Brain microvascular endothelial cell (primary cell): Measurements from ENCODE around the gene IGFALS.

ENCODE experiments used
- DNase-seq: peaks from one replicate; pipeline ENCODE4 v3.0.0-alpha.2; 2020
- H3K27ac ChIP-seq: fragments of 250-450 bp; sonication (Bioruptor Pico); 2 replicates; pipeline ENCODE4 v1.5.1; 2020; ENCODE audit warnings: mild to moderate bottlenecking, moderate library complexity
- H3K27me3 ChIP-seq: fragments of 250-450 bp; sonication (Bioruptor Pico); replicated peaks from 2 replicates; pipeline ENCODE4 v1.5.1; 2020; ENCODE audit warnings: mild to moderate bottlenecking
- H3K36me3 ChIP-seq: fragments of 250-450 bp; sonication (Bioruptor Pico); replicated peaks from 2 replicates; pipeline ENCODE4 v1.5.1; 2020; ENCODE audit warnings: mild to moderate bottlenecking
- H3K4me3 ChIP-seq: 2 replicates; pipeline ENCODE4 v1.5.1; 2011; ENCODE audit warnings: low read depth, mild to moderate bottlenecking, control low read depth, low read length, moderate library complexity
- CTCF ChIP-seq: IDR thresholded peaks from 2 replicates; pipeline ENCODE4 v1.5.1; 2011; ENCODE audit warnings: low read depth, mild to moderate bottlenecking, moderate library complexity, low read length, control low read depth, inconsistent platforms; ENCODE audit errors: missing control alignments
- in situ Hi-C: cut with HindIII; loops from 2 replicates; pipeline ENCODE4 v1.10.0; 2017; ENCODE audit warnings: low sequenced_read_pairs, low pct_ligation_motif_present

The IGFALS gene

DNA sequence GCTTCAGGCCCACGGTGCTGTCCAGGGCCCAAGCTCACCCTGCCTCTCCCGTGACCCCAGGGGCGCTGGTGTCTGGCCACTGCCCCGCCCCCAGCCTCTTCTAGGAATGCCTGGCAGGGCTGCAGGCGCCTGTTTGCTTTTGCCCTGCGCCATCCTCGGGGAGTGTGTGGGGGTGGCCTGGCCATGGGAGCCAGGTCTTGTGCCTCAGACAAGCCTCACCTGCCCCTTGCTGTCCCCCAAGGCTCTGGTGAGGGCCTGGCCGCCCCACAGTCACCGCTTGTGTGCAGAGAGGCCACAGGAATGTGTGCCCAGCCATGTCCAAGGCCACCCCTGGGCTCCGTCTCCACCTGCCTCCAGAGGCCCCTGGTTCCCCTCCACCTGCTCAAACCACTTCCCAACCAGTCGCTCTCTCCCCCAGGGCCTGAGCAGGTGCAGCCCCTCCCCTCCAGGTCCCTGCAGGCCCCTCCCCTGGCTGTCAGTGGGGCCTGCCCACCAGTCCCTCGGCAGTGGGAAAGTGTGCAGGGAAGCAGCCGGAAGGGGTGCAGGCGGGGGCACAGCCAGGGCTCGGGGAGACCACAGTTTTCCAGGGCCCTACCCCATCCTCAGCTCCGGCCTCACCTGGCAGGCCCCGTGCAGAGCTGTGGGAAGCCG is 841 bp upstream of the IGFALS start:
- Histone ChIP-seq H3K27me3 (no peaks in the 10 kb centered on the region), H3K4me3 (no peak overlapping the region), H3K27ac (no peak overlapping the region), H3K36me3 (peaks cover 4% of the 10 kb centered on the region)
- DNase-seq, result no peak
- in situ Hi-C loops, result no loop called here
- TF ChIP-seq CTCF, result no peak

DNA sequence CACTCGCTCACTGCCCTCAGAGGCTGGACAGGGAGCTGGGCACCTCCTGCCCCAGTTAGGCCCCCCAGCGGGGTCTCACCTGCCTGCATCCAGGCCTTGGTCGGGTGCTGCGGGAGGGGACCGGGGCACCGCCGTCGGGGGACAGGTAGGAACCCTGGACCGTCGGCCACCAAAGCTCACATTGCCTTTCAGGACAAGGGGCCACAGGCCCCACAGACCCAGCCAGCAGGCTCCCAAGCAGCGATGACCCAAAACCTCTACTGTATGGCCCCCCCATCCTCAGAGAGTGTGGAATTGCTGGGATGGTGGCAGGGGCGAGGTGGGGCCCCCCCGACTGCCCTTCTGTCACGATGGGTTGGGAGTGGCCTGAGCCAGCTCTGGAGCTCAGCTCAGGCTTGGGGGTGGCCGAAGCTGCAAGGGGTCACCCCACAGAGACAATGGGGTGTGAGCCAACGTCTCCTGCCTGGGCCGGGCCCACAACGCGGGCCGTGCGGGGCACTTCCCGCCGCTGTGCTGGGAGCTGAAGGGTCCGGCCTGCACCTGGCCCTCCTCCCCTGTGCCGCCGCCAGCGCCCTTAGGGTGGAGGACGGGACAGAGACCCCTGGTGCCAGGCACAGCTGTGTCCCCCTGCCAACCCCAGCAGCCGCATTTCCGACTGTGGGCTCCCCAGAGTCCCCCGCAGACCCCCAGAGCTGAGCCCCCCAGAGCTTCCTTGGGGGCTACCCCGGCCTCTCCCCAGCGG is 498 bp downstream of the IGFALS start:
- Histone ChIP-seq H3K27ac (no peak overlapping the region), H3K27me3 (no peaks in the 10 kb centered on the region), H3K36me3 (peaks cover 15% of the 10 kb centered on the region), H3K4me3 (no peak overlapping the region)
- TF ChIP-seq CTCF, result no peak
- no peak for DNase-seq
- in situ Hi-C loops, result no loop called here

- Histone ChIP-seq H3K27ac (no peak overlapping the region), H3K36me3 (peaks cover 18% of the 10 kb centered on the region)
- in situ Hi-C loops, result no loop called here
These were observed 1.3 kb downstream of the IGFALS start for GRCh38 chr16:1791943-1792812.

GRCh38 chr16:1791256-1791942 is 2.1 kb downstream of the IGFALS start:
- in situ Hi-C loops, result no loop called here
- H3K36me3 ChIP-seq, result peaks cover 25% of the 10 kb centered on the region
- no peaks in the 10 kb centered on the region for H3K27me3 ChIP-seq
- no peak for TF ChIP-seq CTCF
- no peak overlapping the region for H3K27ac ChIP-seq
- H3K4me3 ChIP-seq, result no peak overlapping the region
- no peak for DNase-seq

More at GRCh38 chr16:1791943-1792812, 1.3 kb downstream of the IGFALS start:
- Histone ChIP-seq H3K4me3 (no peak overlapping the region), H3K27me3 (no peaks in the 10 kb centered on the region)
- no peak for DNase-seq
- no peak for TF ChIP-seq CTCF

GRCh38 chr16:1790611-1791255 is 2.8 kb downstream of the IGFALS start:
- no peak overlapping the region for H3K27ac ChIP-seq

More at GRCh38 chr16:1790611-1791255, 2.8 kb downstream of the IGFALS start:
- no peak for DNase-seq
- H3K36me3 ChIP-seq, result peaks cover 27% of the 10 kb centered on the region
- H3K4me3 ChIP-seq, result no peak overlapping the region
- TF ChIP-seq CTCF, result no peak
- in situ Hi-C loops, result no loop called here
- H3K27me3 ChIP-seq, result no peaks in the 10 kb centered on the region
